ENCODE measurements around the gene DHH. TPM values are rescaled to one million over a fixed set of nuclear protein-coding genes. Genes with fewer than 3 reads are reported as not detected.

Gene DHH
- total and polyA plus RNA-seq, 9 of the 15 experiments (the other 6 are each of a cell fraction or from before 2014, with no cell fraction given) = 0.07 to 2.6 (median 0.54) TPM

- no TSS peak for BruUV-seq (replicated peaks)
- POLR2A ChIA-PET = interaction anchor here (0.6 to 10.9 kb wide), 6 partner anchors 9 to 48 kb away, joined by 3 to 112 read pairs (median 8); partner anchors contain the start of genes DHH and TUBA1B
- Histone ChIP-seq H3K4me2 (ENCODE audit: insufficient read depth, low read length) (no peak overlapping the region), H3K9me1 (ENCODE audit: control insufficient read depth, insufficient read depth, low read length) (peaks cover 4% of the 10 kb centered on the region), H3K9ac (ENCODE audit: insufficient read depth in 1 of 2, low read depth in 2 of 2, low read length in 2 of 2) (no peak overlapping the region), H4K20me1 (replicated peaks; ENCODE audit: control insufficient read depth, insufficient read depth, low read length) (no peaks in the 10 kb centered on the region; the same call in 1 of the 2 replicates), H3K27ac (ENCODE audit: extremely low read depth, low read depth, low read length) (no peak overlapping the region), H3K79me2 (ENCODE audit: control insufficient read depth, insufficient read depth, low read length) (peaks cover 40% of the 10 kb centered on the region), H2AFZ (ENCODE audit: low read depth, low read length) (no peak overlapping the region), H3K36me3 (ENCODE audit: control insufficient read depth, insufficient read depth, low read length) (peaks cover 71% of the 10 kb centered on the region; the same call in 2 of the 3 replicates), H3K9me3 (replicated peaks; ENCODE audit: control insufficient read depth, insufficient read depth, low read depth, low read length) (no peaks in the 10 kb centered on the region), H3K4me1 (replicated peaks in 1 of 2; ENCODE audit: control insufficient read depth in 2 of 2, insufficient read depth in 2 of 2, low read length in 2 of 2) (peaks cover 10 to 21% of the 10 kb centered on the region in 2 experiments; a peak in 4 of 5 replicates), H3K27me3 (ENCODE audit: control insufficient read depth in 2 of 2, insufficient read depth in 2 of 2, low read length in 2 of 2) (no peaks in the 10 kb centered on the region), H3K4me3 (no peak overlapping the region)
- FAIRE-seq (no peak), DNase-seq (ENCODE audit: extremely low read depth in 1 of 4, low spot score in 3 of 4) (no peak), ATAC-seq (no peak)
- in situ Hi-C loops (cut with MboI) = no loop called here
- CTCF ChIA-PET (ENCODE audit: low intra/inter-chr PET ratio) = no interaction called here
- intact Hi-C loops (cut with micrococcal nuclease) = no loop called here
- TF ChIP-seq IRF9 (tag; IDR thresholded peaks at IDR 0.05) (no peak), CEBPG (CRISPR knock-in tag; IDR thresholded peaks at IDR 0.05) (peak; percentile 21; the same call in 1 of the 2 replicates), CEBPG (tag; conservative IDR thresholded peaks at IDR 0.05 in 1 of 2, IDR thresholded peaks at IDR 0.05 in 1 of 2) (no peak), CEBPB (tag; IDR thresholded peaks at IDR 0.05) (peak; percentile 49)
- WGBS (ENCODE audit: insufficient coverage, low coverage, missing lambda C conversion rate) = 81% methylated on average over 9 of the region's 9 CpGs
Observed at GRCh38 chr12:49105504-49106084, 11.0 kb upstream of the DHH start.
